Panc1 (cell line): ENCODE measurements around the gene TTLL5. TPM values are rescaled to one million over a fixed set of nuclear protein-coding genes. Genes with fewer than 3 reads are reported as not detected.

Source experiments
- ATAC-seq: fragments of 200-7000 bp; cut with Tn5 transposase; 2 replicates; pipeline ENCODE4 v1.9.1; 2020; ENCODE audit warnings: mild to moderate bottlenecking, moderate library complexity
- BruUV-seq: library from RNA; stranded (reverse); fragments of 400-500 nt; replicated peaks from 2 replicates; lab custom pipeline; 2021; lab: Mats Ljungman, UMichigan
- CTCF ChIA-PET: fragments of 300-600 bp; sonication (Branson Sonifier 250); formaldehyde crosslinking; loops from one replicate; lab custom pipeline; 2022; ENCODE audit warnings: antibody characterized with exemption; lab: Charles Lee
- POLR2A ChIA-PET: fragments of 300-600 bp; sonication (Branson Sonifier 250); formaldehyde crosslinking; loops from one replicate; lab custom pipeline; 2022; ENCODE audit warnings: antibody characterized with exemption; lab: Charles Lee
- DNase-seq: peaks from one replicate; pipeline ENCODE4 v3.0.0-alpha.2; 2010; ENCODE audit warnings: low read depth, low spot score
- H3K27ac ChIP-seq: 2 replicates; pipeline ENCODE4 v1.5.1; 2011; ENCODE audit warnings: mild to moderate bottlenecking, low read length, inconsistent platforms
- H3K27me3 ChIP-seq: fragments of 200-500 bp; sonication (Bioruptor generic); 2 replicates; pipeline ENCODE4 v1.6.0; 2014; ENCODE audit warnings: low read length, inconsistent platforms; ENCODE audit not compliant: control insufficient read depth, insufficient read depth
- H3K36me3 ChIP-seq: fragments of 200-500 bp; sonication (Bioruptor generic); 2 replicates; pipeline ENCODE4 v1.5.1; 2014; ENCODE audit warnings: inconsistent platforms, mild to moderate bottlenecking, low read length, moderate library complexity; ENCODE audit not compliant: control insufficient read depth, insufficient read depth
- H3K4me1 ChIP-seq: 2 replicates; pipeline ENCODE4 v1.5.1; 2011; ENCODE audit warnings: inconsistent platforms, mild to moderate bottlenecking, low read length, moderate library complexity; ENCODE audit not compliant: control insufficient read depth, insufficient read depth
- H3K4me3 ChIP-seq, 2 experiments: 2 replicates each; pipeline ENCODE4 v1.5.1; 2011 to 2012; ENCODE audit warnings: low read depth in 2 of 2, low read length in 2 of 2, mild to moderate bottlenecking in 2 of 2, inconsistent platforms in 1 of 2, moderate library complexity in 1 of 2
- H3K9me3 ChIP-seq: fragments of 200-500 bp; sonication (Bioruptor generic); 2 replicates; pipeline ENCODE4 v1.5.1; 2014; ENCODE audit warnings: low read depth, mild to moderate bottlenecking, inconsistent platforms, low read length, moderate library complexity; ENCODE audit not compliant: control insufficient read depth, insufficient read depth
- POLR2AphosphoS5 ChIP-seq: IDR thresholded peaks from 2 replicates; pipeline ENCODE4 v1.6.1; 2012; ENCODE audit warnings: mild to moderate bottlenecking, low read depth, low read length, moderate library complexity
- SIN3A ChIP-seq: IDR thresholded peaks from 2 replicates; pipeline ENCODE4 v1.6.1; 2012; ENCODE audit warnings: low read depth, mild to moderate bottlenecking, low read length, moderate library complexity, borderline replicate concordance; ENCODE audit not compliant: insufficient read depth
- TCF7L2 ChIP-seq: IDR thresholded peaks from 2 replicates; pipeline ENCODE4 v1.6.1; 2011; ENCODE audit warnings: mild to moderate bottlenecking, low read depth, low read length, inconsistent platforms
- in situ Hi-C: cut with HindIII; loops from 2 replicates; pipeline ENCODE4 v1.10.0; 2016; ENCODE audit warnings: low sequenced_read_pairs, low pct_unique_long_range_greater_than_20kb
- intact Hi-C: fragments of 100-400 bp; cut with micrococcal nuclease; formaldehyde crosslinking; loops from one replicate; pipeline ENCODE4 v1.10.0; 2022; ENCODE audit not compliant: unreplicated experiment
- total RNA-seq: library from RNA; stranded (reverse); gene quantifications from one replicate; pipeline ENCODE4 v1.2.1, GENCODE V29; 2021; ENCODE audit not compliant: unreplicated experiment
- TF ChIP-seq, protein P1 (sequence below): fragments of 450-650 bp; IDR thresholded peaks from 2 replicates; pipeline ENCODE4 v1.5.1; 2017; ENCODE audit warnings: mild to moderate bottlenecking
- TF ChIP-seq, protein P2 (sequence below), 2 experiments: IDR thresholded peaks; 2 replicates each; pipeline ENCODE4 v1.6.1; 2011 to 2012; ENCODE audit warnings: low read depth in 2 of 2, control low read depth in 1 of 2, low read length in 1 of 2, mild to moderate bottlenecking in 1 of 2, moderate library complexity in 1 of 2; ENCODE audit not compliant: insufficient read depth in 1 of 2

Gene TTLL5
- total RNA-seq, 1 experiment from 2014 or later: 23.5 TPM

DNA sequence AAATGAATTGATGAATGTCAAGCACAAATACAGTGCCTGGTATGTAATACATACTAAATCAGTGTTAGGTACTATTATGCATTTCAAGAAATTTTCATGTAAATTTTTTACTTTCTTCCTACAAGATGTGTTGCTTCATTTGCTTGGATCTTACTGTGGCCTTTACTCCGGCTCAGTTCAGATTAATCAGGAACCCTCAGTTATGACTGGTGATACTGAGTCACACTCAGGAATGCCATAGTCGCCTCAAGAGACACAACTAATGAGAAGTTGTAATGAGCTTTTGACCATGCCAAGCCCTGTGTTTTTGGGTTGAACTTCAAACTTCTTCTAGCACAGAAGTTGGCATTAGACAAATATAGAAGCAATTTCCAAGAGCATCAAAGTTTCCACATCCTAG lies 224.8 kb downstream of the TTLL5 start:
- ChIA-PET CTCF (no interaction called here), POLR2A (no interaction called here)
- intact Hi-C loops (no loop called here), in situ Hi-C loops (no loop called here)
- TF ChIP-seq POLR2AphosphoS5: no peak
- Histone ChIP-seq H3K36me3 (no peaks in the 10 kb centered on the region), H3K27ac (no peak overlapping the region), H3K9me3 (no peaks in the 10 kb centered on the region), H3K4me1 (no peaks in the 10 kb centered on the region), H3K27me3 (no peaks in the 10 kb centered on the region), H3K4me3 (no peak overlapping the region)
- BruUV-seq: no TSS peak
- no peak for DNase-seq
- no peak for ATAC-seq

DNA sequence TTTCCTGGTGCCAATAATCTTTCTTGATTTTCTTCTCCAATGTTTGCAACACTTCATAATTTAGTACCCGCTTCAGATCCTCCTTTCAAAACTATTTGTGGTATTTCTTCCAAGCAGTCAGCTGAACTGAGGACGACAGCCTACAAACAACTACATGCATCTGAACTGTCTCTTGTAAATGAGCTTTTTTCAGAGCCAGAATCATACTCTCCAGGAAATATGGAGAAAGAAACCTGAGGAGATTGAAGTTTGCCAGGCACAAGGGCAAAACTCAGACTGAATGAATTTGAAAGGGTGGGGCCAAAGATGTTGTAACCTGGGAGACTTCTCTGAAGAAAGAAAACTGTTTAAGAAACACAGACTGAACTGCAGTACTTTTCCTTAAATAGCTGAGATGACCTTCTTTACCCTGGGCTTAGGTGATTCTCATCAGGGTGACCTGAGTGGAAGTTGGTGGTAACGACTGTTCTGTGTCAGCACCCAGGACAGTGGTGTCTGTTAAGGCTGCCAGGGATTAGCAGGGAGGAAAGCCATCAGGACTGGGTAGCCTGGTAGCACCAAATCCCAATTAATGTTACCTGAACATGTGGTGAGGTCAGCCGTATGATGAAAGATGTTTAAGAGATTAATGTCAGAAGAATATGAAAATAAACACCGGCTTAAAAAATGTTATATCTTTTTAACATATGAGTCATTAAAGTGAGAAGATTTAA lies 225.7 kb downstream of the TTLL5 start:
- Histone ChIP-seq H3K27me3 (no peaks in the 10 kb centered on the region), H3K4me3 (no peak overlapping the region), H3K9me3 (no peaks in the 10 kb centered on the region), H3K4me1 (no peaks in the 10 kb centered on the region), H3K27ac (no peak overlapping the region), H3K36me3 (no peaks in the 10 kb centered on the region)
- in situ Hi-C loops: no loop called here
- no TSS peak for BruUV-seq
- ChIA-PET POLR2A (interaction anchor here (0.6 kb wide), 1 partner anchor 227 kb away, joined by 10 read pairs; no protein-coding TSS in a partner anchor), CTCF (no interaction called here)
- ATAC-seq: no peak
- DNase-seq: no peak
- intact Hi-C loops: no loop called here
- TF ChIP-seq, protein P1, sequence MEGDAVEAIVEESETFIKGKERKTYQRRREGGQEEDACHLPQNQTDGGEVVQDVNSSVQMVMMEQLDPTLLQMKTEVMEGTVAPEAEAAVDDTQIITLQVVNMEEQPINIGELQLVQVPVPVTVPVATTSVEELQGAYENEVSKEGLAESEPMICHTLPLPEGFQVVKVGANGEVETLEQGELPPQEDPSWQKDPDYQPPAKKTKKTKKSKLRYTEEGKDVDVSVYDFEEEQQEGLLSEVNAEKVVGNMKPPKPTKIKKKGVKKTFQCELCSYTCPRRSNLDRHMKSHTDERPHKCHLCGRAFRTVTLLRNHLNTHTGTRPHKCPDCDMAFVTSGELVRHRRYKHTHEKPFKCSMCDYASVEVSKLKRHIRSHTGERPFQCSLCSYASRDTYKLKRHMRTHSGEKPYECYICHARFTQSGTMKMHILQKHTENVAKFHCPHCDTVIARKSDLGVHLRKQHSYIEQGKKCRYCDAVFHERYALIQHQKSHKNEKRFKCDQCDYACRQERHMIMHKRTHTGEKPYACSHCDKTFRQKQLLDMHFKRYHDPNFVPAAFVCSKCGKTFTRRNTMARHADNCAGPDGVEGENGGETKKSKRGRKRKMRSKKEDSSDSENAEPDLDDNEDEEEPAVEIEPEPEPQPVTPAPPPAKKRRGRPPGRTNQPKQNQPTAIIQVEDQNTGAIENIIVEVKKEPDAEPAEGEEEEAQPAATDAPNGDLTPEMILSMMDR: no peak
- no peak for TF ChIP-seq TCF7L2
- TF ChIP-seq, protein P2, sequence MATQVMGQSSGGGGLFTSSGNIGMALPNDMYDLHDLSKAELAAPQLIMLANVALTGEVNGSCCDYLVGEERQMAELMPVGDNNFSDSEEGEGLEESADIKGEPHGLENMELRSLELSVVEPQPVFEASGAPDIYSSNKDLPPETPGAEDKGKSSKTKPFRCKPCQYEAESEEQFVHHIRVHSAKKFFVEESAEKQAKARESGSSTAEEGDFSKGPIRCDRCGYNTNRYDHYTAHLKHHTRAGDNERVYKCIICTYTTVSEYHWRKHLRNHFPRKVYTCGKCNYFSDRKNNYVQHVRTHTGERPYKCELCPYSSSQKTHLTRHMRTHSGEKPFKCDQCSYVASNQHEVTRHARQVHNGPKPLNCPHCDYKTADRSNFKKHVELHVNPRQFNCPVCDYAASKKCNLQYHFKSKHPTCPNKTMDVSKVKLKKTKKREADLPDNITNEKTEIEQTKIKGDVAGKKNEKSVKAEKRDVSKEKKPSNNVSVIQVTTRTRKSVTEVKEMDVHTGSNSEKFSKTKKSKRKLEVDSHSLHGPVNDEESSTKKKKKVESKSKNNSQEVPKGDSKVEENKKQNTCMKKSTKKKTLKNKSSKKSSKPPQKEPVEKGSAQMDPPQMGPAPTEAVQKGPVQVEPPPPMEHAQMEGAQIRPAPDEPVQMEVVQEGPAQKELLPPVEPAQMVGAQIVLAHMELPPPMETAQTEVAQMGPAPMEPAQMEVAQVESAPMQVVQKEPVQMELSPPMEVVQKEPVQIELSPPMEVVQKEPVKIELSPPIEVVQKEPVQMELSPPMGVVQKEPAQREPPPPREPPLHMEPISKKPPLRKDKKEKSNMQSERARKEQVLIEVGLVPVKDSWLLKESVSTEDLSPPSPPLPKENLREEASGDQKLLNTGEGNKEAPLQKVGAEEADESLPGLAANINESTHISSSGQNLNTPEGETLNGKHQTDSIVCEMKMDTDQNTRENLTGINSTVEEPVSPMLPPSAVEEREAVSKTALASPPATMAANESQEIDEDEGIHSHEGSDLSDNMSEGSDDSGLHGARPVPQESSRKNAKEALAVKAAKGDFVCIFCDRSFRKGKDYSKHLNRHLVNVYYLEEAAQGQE (IDR thresholded peaks at IDR 0.05; ENCODE audit: insufficient read depth in 1 of 2, low read depth in 2 of 2, low read length in 1 of 2): no peak
- TF ChIP-seq POLR2AphosphoS5: no peak
- TF ChIP-seq SIN3A: no peak

DNA sequence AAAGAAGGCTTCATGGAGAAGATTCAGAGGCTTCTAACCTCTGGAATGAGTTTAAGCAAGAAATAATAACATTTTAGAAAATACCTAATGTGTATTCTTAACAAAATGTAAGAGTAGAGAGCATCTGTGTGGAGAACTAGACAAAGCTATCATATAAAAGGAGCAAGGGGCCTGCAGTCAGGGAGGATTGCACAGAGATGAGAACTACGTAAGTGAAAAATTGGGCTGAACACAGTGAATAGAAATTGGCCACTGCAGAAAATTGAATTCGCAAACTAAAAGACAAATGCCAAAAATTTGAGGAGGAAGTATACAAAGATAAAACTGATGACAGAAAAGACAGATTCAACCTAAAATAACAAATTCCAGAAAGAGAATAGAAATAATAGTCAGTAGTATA lies 227.9 kb downstream of the TTLL5 start:
- intact Hi-C loops (no loop called here), in situ Hi-C loops (no loop called here)
- Histone ChIP-seq H3K36me3 (no peaks in the 10 kb centered on the region), H3K4me3 (no peak overlapping the region), H3K27ac (no peak overlapping the region), H3K9me3 (no peaks in the 10 kb centered on the region), H3K4me1 (no peaks in the 10 kb centered on the region), H3K27me3 (no peaks in the 10 kb centered on the region)
- no peak for ATAC-seq
- ChIA-PET POLR2A (no interaction called here), CTCF (no interaction called here)
- TF ChIP-seq, protein P2 (IDR thresholded peaks at IDR 0.05; ENCODE audit: insufficient read depth in 1 of 2, low read depth in 2 of 2, low read length in 1 of 2): no peak
- no peak for TF ChIP-seq SIN3A
- no peak for TF ChIP-seq POLR2AphosphoS5
- TF ChIP-seq TCF7L2: no peak
- TF ChIP-seq, protein P1: no peak
- no peak for DNase-seq
- BruUV-seq: no TSS peak
